GM12891 (cell line): ENCODE results near the gene ADAMTSL4.

ENCODE experiments used
- PAX5 ChIP-seq: IDR thresholded peaks from 2 replicates; pipeline ENCODE4 v1.6.1; 2011; ENCODE audit warnings: low read length, moderate library complexity, mild to moderate bottlenecking; ENCODE audit not compliant: insufficient read depth, severe bottlenecking
- POLR2A ChIP-seq: IDR thresholded peaks from 2 replicates; pipeline ENCODE4 v1.6.1; 2011; ENCODE audit warnings: low read depth, low read length, control low read depth
- POLR2AphosphoS5 ChIP-seq: IDR thresholded peaks from 2 replicates; pipeline ENCODE4 v1.6.1; 2011; ENCODE audit warnings: low read depth, low read length, control low read depth
- POU2F2 ChIP-seq: IDR thresholded peaks from 2 replicates; pipeline ENCODE4 v1.6.1; 2011; ENCODE audit warnings: low read depth, mild to moderate bottlenecking, control low read depth, low read length, moderate library complexity
- SPI1 ChIP-seq: IDR thresholded peaks from 2 replicates; pipeline ENCODE4 v1.6.1; 2011; ENCODE audit warnings: low read depth, low read length, control low read depth
- TAF1 ChIP-seq: IDR thresholded peaks from 2 replicates; pipeline ENCODE4 v1.6.1; 2011; ENCODE audit warnings: low read depth, low read length, control low read depth

DNA sequence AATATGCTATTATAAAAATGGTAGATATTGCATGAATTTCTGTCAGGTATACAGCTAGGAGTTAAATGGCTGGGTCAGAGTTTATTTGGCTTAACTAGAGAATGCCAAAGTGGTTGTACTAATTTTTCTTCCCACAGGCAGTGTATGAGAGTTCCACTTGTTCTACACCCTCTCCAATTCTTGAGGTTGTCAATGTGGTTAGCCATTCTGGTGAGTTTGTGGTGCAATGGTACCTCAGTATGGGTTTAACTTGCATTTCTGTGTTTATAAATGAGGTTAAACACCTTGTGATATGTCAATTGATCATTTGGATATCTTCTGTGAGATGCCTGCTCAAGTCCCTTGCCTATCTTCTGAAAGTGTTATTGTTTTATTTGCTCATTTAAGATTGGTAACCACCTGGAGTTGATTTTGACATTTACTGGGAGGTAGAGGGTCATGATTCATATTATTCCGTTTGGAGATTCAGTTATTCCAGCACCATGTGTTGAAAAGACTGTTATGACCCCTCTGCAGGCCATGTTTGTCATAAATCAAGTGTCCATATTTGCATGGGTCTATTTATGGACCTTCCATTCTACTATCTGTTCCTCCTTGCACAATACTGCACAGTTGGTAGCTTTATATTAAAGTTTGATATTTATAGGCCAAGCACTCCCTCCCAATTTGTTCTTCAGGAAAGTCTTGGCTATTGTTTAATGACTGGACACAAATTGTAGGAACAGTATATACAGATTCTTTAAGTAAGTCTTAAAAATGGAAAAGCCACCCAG, 27.8 kb upstream of the ADAMTSL4 start:
- TF ChIP-seq POLR2A (no peak), POU2F2 (no peak), TAF1 (no peak), SPI1 (no peak), POLR2AphosphoS5 (no peak), PAX5 (no peak)
